ENCODE measurements around the gene CDH26. TPM values are rescaled to one million over a fixed set of nuclear protein-coding genes. Genes with fewer than 3 reads are reported as not detected.
"Not testable (repeated sequence)": the region's sequence is repeated elsewhere in the genome, so short reads cannot be mapped to it uniquely, and the experiment has no call there.

The CDH26 gene
- total RNA-seq, 1 donor from 2014 or later = 6.5 TPM

GRCh38 chr20:60016406-60016805, 58.2 kb downstream of the CDH26 start:
- DNase-seq = no peak

GRCh38 chr20:60020251-60020650, 62.0 kb downstream of the CDH26 start:
- DNase-seq = no peak

- DNase-seq = no peak
Observed at GRCh38 chr20:60021104-60021503, 62.9 kb downstream of the CDH26 start.

- DNase-seq = no peak
Observed at GRCh38 chr20:60022849-60023248, 64.6 kb downstream of the CDH26 start.

GRCh38 chr20:60024245-60024644, 66.0 kb downstream of the CDH26 start:
- DNase-seq = no peak

GRCh38 chr20:60024801-60025200, 66.6 kb downstream of the CDH26 start:
- DNase-seq = no peak

- no peak for DNase-seq
Observed at GRCh38 chr20:60026010-60026409, 67.8 kb downstream of the CDH26 start.

- DNase-seq = no peak
Observed at GRCh38 chr20:60030471-60030870, 72.2 kb downstream of the CDH26 start.

GRCh38 chr20:60031107-60031506, 72.9 kb downstream of the CDH26 start:
- no peak for DNase-seq

- no peak for DNase-seq
Observed at GRCh38 chr20:60034231-60035110, 76.2 kb downstream of the CDH26 start.

GRCh38 chr20:60035486-60035885, 77.3 kb downstream of the CDH26 start:
- DNase-seq = no peak

- no peak for DNase-seq
Observed at GRCh38 chr20:60036346-60036745, 78.1 kb downstream of the CDH26 start.

- no peak for DNase-seq
Observed at GRCh38 chr20:60036746-60037499, 78.7 kb downstream of the CDH26 start.

GRCh38 chr20:60038400-60039008, 80.3 kb downstream of the CDH26 start:
- DNase-seq = no peak

- DNase-seq = no peak
Observed at GRCh38 chr20:60039526-60039925, 81.3 kb downstream of the CDH26 start.

- DNase-seq = no peak
Observed at GRCh38 chr20:60040471-60041162, 82.4 kb downstream of the CDH26 start.

GRCh38 chr20:60041436-60042165, 83.4 kb downstream of the CDH26 start:
- not testable (repeated sequence) for DNase-seq

GRCh38 chr20:60043435-60043834, 85.2 kb downstream of the CDH26 start:
- DNase-seq = no peak

- no peak for DNase-seq
Observed at GRCh38 chr20:60046011-60046413, 87.8 kb downstream of the CDH26 start.

- no peak for DNase-seq
Observed at GRCh38 chr20:60046436-60046835, 88.2 kb downstream of the CDH26 start.

- DNase-seq = no peak
Observed at GRCh38 chr20:60046860-60047259, 88.6 kb downstream of the CDH26 start.

Measured in skin of body (tissue), 2 donors.